GM08714 (cell line): ENCODE results near the gene PPP1R16B.
"Not testable (repeated sequence)": the region's sequence is repeated elsewhere in the genome, so short reads cannot be mapped to it uniquely, and the experiment has no call there.

Source experiments
- H3K4me3 ChIP-seq: fragments of 200-500 bp; sonication (Bioruptor generic); 2 replicates; pipeline ENCODE4 v1.5.1; 2014; ENCODE audit warnings: mild to moderate bottlenecking, low read length, inconsistent platforms
- ZNF274 ChIP-seq: IDR thresholded peaks from 2 replicates; pipeline ENCODE4 v1.6.1; 2012; ENCODE audit warnings: mild to moderate bottlenecking, low read depth, low read length

The PPP1R16B gene

DNA sequence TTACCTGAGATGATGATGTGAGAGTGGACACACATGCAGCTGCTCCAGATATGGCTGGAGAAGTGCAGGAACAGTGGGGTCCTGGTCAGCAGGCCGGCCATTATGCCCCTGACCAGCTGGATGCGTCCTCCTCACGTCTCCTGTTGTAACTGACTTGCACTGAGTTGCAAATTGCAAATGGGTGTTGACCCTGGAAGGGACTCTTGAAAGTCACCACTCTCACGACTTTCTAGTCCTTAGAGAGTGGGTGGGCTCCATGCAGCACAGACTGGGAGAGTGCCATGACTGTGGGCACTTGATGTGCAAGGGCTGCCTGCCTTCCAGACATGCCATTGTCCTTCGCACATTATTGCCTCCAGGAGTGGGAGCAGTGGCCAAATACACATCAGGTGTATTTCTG is 131.5 kb downstream of the PPP1R16B start:
- no peak overlapping the region for H3K4me3 ChIP-seq
- TF ChIP-seq ZNF274 = no peak

DNA sequence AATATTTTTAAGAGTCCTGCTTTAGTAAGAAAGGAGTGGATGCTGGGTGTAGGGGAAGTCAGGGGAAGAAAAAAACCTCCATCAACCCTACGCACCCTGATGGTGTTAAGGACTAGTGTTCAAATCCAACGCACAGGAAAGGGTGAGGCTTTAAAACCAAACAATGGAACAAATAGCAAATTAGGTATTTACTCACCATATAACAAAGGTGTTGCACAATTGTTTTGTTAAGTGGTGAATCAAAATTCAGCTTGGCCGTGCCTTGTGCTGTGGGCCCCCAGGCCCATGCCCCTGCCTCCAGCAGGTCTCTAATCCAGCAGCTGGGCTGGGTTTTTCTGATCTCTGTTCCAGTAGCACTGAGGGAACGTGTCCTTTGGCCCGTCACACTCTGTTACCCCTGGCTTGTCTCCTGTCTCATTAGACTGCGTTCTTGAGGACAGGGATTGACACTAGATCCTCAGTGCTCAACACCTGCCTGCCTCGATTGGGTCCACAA is 132.5 kb downstream of the PPP1R16B start:
- no peak for TF ChIP-seq ZNF274
- H3K4me3 ChIP-seq = no peak overlapping the region

GRCh38 chr20:38939686-38940085 is 134.2 kb downstream of the PPP1R16B start:
- no peak overlapping the region for H3K4me3 ChIP-seq
- no peak for TF ChIP-seq ZNF274

GRCh38 chr20:38940644-38941043 is 135.1 kb downstream of the PPP1R16B start:
- no peak for TF ChIP-seq ZNF274
- no peak overlapping the region for H3K4me3 ChIP-seq

DNA sequence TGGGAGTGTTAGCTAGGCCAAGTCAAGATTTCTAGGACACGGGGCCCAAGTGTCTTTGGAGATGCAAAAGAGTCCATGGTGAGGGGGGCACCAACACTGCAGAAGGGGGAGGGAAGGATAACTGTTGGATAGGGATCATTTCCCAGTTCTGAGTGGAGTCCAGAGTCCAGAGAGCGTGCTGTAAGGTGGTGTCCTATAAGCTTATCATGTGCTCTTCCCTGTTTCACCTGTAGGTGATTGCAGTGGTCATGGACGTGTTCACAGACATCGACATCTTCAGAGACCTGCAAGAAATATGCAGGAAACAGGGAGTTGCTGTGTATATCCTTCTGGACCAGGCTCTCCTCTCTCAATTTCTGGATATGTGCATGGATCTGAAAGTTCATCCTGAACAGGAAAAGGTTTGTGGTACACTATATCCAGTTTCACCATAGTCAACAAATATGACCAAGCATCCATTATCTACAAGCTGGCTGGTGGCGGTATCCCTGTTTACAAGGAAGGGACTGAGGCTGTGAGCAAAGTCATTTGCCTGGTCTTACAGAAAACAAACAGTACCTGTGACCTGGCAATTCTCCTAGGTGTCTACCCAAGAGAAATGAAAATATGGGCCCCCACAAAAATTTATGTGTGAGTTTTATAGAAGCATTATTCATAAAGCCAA is 136.4 kb downstream of the PPP1R16B start:
- no peak for TF ChIP-seq ZNF274
- H3K4me3 ChIP-seq = no peak overlapping the region

DNA sequence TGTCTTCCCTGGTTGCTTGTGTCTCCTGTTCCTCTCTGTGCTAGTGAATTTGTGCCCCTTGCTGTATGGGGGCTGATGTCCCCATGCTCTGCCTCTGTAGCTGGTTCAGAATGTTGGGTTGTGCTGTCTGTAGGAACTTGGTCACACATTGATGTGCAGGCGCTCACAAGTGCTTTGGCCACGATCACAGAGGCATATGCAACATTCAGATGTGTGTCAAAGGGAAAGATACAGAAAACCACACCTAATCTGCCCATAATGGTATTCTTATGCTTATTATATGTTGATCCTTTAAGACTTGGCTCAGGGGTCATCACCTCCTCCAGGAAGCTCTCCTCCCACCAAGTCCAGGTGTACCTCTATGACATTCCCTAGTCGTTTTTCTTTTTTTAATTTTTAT is 139.5 kb downstream of the PPP1R16B start:
- no peak overlapping the region for H3K4me3 ChIP-seq
- TF ChIP-seq ZNF274 = no peak

DNA sequence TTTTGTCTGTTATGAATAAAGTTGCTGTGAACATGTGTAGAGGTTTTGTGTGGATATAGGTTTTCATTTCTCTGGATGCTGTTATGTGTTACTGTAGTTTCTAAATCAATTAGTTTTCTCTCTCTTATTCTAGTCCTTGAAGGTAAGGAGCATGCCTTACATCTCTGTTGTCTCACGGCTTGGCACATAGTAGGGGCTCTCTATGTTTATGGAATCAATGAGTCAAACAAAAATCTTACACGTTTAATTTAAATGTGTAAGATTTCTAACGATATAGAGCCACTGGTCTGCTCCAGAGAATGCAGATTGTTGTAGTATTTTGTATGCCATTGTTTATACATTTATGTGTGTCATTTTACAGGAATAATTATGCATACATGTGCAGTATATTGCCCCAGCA is 141.3 kb downstream of the PPP1R16B start:
- TF ChIP-seq ZNF274 = no peak
- H3K4me3 ChIP-seq = no peak overlapping the region

DNA sequence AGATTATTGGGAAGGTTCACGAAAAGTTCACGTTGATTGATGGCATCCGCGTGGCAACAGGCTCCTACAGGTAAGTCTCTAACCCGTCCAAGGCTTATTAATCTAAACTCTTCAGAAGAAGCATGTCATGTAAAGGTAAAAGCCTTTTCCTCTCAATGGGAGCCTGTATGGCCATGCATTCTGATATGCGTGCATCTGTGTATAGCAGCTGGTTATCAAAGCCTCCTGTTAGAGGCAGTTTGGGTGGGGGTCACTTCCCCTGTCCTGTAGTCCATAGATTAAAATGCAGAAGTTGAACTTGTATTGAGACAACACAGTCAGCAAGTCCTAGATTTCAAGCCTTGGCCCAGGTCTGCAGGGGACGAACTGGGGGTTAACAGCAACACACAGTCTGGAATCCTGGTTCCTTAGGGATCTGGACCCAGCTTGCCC is 142.4 kb downstream of the PPP1R16B start:
- no peak for TF ChIP-seq ZNF274
- no peak overlapping the region for H3K4me3 ChIP-seq

GRCh38 chr20:38950254-38950653 is 144.8 kb downstream of the PPP1R16B start:
- no peak overlapping the region for H3K4me3 ChIP-seq
- no peak for TF ChIP-seq ZNF274

- no peak for TF ChIP-seq ZNF274
Measured at GRCh38 chr20:38951611-38952010, 146.1 kb downstream of the PPP1R16B start.

GRCh38 chr20:38952153-38952552 is 146.7 kb downstream of the PPP1R16B start:
- no peak overlapping the region for H3K4me3 ChIP-seq
- no peak for TF ChIP-seq ZNF274

More at GRCh38 chr20:38951611-38952010, 146.1 kb downstream of the PPP1R16B start:
- H3K4me3 ChIP-seq = no peak overlapping the region

DNA sequence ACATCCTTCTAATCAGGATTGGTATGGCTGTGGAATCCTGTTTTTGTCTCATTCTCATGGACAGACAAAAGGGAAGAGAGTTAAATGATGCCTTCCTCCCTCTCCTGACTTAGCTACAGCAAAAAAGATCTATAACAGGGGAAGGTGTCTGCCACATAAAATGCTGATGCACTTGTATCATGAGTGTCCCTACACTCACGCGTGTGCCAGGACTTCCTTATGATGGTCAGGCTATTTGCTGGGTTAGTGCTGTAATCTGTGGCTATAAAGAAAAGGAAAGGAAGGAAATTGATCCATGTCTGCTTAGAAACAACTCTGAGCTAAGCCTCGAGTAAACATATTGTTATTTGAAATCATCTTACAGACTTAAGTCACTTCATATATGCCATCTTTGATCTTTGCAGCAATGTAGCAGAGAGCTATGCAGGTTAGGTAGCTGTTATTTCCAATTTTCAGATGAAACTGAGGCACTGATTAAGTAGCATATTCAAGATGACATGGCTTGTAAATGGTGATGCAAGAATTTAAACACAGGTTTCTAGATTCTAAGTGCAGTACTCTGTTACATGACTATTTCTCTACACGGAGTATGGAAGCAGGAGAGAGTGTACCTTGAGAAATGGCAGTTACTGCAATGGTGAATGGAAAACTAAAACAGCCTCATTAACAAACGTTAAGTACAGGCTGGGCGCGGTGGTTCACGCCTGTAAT is 148.3 kb downstream of the PPP1R16B start:
- no peak for TF ChIP-seq ZNF274
- no peak overlapping the region for H3K4me3 ChIP-seq

- TF ChIP-seq ZNF274 = no peak
- no peak overlapping the region for H3K4me3 ChIP-seq
Measured at GRCh38 chr20:38957235-38957876, 151.9 kb downstream of the PPP1R16B start.

- no peak for TF ChIP-seq ZNF274
- H3K4me3 ChIP-seq = no peak overlapping the region
Measured at GRCh38 chr20:38957915-38958485, 152.5 kb downstream of the PPP1R16B start.

DNA sequence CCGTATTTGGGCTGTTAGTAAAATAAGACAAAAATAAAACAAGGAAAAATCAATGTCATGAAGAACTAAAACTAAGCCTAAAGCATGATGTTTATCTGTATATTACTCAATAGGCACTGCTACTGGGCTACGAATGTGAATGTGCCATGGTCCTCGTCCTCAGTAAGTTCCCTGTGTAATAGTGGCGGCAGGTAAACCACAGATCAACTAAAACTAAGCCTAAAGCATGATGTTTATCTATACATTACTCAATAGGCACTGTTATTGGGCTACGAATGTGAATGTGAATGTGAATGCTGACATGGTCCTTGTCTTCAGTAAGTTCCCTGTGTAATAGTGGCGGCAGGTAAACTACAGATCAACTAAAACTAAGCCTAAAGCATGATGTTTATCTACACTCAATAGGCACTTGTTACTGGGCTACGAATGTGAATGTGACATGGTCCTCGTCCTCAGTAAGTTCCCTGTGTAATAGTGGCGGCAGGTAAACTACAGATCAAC is 154.7 kb downstream of the PPP1R16B start:
- H3K4me3 ChIP-seq = not testable (repeated sequence)
